GM19463 (cell line): Measurements from ENCODE around the gene CEP170B.
A peak's percentile ranks its signal among the peaks of the same experiment; 100 is the strongest.

Experiments used
- ATAC-seq: cut with Tn5 transposase; IDR thresholded peaks from one replicate; pipeline ENCODE4 v1.9.1; 2021; ENCODE audit warnings: mild to moderate bottlenecking, moderate library complexity; ENCODE audit not compliant: unreplicated experiment

Gene CEP170B

GRCh38 chr14:104929268-104930230, 64.5 kb downstream of the CEP170B start:
- no peak for ATAC-seq

- ATAC-seq = no peak
Measured at GRCh38 chr14:104930526-104931303, 65.6 kb downstream of the CEP170B start.

GRCh38 chr14:104931304-104931770, 66.3 kb downstream of the CEP170B start:
- ATAC-seq = no peak

- ATAC-seq = no peak
Measured at GRCh38 chr14:104931771-104932675, 67.0 kb downstream of the CEP170B start.

- ATAC-seq = peak; percentile 61
Measured at GRCh38 chr14:104932676-104933631, 67.9 kb downstream of the CEP170B start.

- ATAC-seq = no peak
Measured at GRCh38 chr14:104933746-104934733, 69.0 kb downstream of the CEP170B start.

GRCh38 chr14:104935026-104935650, 70.1 kb downstream of the CEP170B start:
- no peak for ATAC-seq

GRCh38 chr14:104935955-104936354, 70.9 kb downstream of the CEP170B start:
- ATAC-seq = no peak

GRCh38 chr14:104936361-104937155, 71.5 kb downstream of the CEP170B start:
- no peak for ATAC-seq

GRCh38 chr14:104937161-104937560, 72.1 kb downstream of the CEP170B start:
- no peak for ATAC-seq

- ATAC-seq = no peak
Measured at GRCh38 chr14:104937694-104938365, 72.8 kb downstream of the CEP170B start.

- no peak for ATAC-seq
Measured at GRCh38 chr14:104938436-104938835, 73.4 kb downstream of the CEP170B start.

GRCh38 chr14:104938960-104939359, 73.9 kb downstream of the CEP170B start:
- ATAC-seq = no peak

- no peak for ATAC-seq
Measured at GRCh38 chr14:104939666-104940410, 74.8 kb downstream of the CEP170B start.

- ATAC-seq = no peak
Measured at GRCh38 chr14:104940526-104941150, 75.6 kb downstream of the CEP170B start.
